ENCODE results near the gene ATF7IP.
"Not testable (repeated sequence)": the region's sequence is repeated elsewhere in the genome, so short reads cannot be mapped to it uniquely, and the experiment has no call there.

The ATF7IP gene

DNA sequence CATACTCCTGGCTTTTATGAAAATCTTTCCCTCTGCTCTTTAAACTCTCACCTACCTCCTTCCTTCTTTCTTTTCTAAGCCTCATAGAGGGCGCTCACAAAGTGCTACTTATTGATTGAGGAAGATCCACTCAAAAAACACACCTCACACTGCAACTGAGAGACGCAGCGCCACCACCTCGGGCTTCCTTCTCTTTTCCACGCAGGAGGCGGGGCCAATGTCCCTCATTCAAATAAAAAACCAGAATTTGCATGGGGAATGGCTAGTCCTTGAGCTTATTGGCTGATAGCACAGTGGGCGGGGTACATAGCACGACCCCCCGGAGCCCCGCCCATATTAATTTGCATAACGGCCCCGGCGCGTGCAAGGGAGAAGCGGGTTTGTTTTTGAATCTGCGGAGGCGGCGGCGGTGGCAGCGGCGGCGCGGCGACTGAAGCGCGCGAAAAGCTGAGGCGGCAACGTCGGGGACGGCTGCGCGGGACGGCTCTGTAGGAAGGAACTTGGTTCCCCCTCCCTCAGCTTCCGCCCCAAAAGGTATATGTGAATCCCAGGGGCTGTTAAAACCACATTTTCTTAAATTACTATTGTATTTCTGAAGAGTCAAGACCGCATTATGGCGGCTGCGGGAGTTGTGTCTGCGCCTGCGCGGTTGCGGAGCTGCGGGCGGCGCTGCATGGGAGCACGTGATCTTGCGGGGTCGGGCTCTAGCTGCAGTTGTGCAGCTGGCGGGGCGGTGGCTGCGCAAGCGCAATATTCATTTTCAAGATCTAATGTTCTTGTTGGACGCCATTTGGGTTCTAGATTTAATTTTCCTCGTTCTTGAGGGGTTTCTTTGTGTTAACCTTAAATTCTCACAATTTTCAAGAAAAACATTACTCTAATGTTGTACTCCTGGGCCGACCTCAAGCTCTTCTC, at the start of gene ATF7IP:
ATF7IP (plus strand) TSS at position 389 of the 915 bp plus-strand sequence. CDS start 58,234 bp downstream, outside the sequence.
- DNase-seq: peak; percentile 98

GRCh38 chr12:14317362-14318146, 47.9 kb upstream of the ATF7IP start:
- DNase-seq: no peak

DNA sequence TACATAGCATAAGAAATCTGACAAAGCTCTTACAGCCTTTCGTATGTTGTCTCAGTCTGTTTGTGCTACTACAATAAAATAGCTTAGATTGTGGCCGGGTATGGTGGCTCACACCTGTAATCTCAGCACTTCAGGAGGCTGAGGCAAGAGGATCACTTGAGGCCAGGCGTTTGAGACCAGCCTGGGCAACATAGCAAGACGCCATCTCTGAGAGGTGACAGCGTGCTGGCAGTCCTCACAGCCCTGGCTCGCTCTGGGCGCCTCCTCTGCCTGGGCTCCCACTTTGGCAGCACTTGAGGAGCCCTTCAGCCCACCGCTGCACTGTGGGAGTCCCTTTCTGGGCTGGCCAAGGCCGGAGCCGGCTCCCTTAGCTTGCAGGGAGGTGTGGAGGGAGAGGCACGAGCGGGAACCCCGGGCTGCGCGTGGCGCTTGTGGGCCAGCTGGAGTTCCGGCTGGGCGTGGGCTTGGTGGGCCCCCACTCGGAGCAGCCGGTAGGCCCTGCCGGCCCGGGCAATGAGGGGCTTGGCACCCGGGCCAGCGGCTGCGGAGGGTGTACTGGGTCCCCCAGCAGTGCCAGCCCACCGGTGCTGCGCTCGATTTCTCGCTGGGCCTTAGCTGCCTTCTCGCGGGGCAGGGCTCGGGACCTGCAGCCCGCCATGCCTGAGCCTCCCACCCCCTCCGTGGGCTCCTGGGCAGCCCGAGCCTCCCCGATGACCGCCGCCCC, 45.6 kb upstream of the ATF7IP start:
- DNase-seq: not testable (repeated sequence)

DNA sequence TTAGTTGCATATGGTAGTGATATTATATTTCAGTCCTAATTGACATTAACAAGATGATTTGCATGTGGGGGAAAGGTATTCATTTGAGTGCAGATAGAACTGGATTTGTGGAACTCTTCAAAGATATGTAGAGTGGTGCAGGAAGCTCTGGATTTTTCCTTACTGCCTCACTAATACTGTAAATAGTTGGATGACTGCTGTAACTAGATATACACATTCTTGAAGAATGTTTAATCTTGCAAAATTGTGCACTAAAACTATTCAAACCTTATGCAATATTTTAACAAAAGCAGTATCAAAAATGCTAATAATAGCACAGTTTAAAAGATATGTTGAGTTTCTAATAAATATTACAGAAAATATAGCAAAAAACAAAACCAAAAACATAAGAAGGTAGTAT, 43.1 kb upstream of the ATF7IP start:
- no peak for DNase-seq

DNA sequence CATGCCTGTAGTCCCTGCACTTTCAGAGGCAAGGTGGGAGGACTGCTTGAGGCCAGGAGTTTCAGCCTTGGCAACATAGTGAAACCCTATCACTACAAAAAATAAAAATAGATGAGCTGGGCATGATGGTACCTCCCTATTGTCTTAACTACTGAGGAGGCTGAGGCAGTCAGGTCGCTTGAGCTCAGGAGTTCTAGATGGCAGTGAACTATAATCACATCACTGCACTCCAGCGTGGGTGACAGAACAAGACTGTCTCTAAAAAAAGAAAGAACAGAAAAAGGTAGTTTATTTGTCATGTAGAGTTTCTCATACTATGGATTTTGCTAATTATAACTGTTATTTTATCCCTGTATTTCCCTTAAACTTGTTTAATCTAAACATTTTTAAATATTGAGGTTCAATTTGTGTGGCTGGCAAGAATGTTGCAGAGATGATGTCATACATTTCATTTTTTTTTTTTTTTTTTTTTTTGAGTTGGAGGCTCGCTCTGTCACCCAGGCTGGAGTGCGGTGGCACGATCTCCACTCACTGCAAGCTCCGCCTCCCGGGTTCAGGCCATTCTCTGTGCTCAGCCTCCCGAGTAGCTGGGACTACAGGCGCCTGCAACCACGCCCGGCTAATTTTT, 39.7 kb upstream of the ATF7IP start:
- DNase-seq: no peak

GRCh38 chr12:14326699-14327098, 38.8 kb upstream of the ATF7IP start:
- DNase-seq: no peak

DNA sequence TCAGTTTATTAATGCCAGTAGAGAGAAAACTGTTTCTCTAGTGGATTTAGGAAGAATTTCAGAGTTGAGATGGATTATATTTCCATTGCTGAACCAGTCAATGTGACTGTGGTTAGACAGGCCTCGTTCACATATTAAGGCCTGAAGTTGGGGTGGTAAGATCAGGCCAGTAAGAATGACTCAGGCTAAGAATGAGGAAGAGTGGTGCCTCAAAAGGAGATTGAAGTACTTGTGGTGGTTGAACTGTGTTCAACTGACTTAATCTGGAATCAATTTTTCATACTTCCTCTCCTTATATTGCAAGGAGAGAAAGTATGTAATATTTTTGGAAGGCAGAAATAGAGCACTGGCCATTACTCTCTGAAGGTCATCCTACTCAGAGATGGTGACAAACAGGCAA, 37.8 kb upstream of the ATF7IP start:
- DNase-seq: no peak

DNA sequence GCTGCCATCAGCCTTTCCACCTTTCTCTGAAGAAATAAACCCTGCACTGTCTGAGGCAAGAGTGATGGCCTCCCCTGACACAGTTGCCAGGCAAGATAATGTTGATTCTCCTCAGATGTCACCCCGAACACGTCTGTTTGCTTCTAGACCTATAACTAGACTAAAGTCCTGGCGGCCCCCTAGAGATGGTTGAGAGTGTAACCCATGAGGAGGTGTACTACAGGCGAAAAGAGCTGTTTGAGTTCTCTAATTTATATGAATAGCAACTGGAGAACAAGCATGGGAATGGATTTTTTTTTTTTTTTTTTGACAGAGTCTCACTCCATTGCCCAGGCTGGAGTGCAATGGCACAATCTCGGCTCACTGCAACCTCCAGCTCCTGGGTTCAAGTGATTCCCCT, 33.0 kb upstream of the ATF7IP start:
- DNase-seq: no peak

GRCh38 chr12:14340371-14340770, 25.1 kb upstream of the ATF7IP start:
- no peak for DNase-seq

- DNase-seq: not testable (repeated sequence)
These were observed 14.0 kb upstream of the ATF7IP start for GRCh38 chr12:14351524-14351923.

DNA sequence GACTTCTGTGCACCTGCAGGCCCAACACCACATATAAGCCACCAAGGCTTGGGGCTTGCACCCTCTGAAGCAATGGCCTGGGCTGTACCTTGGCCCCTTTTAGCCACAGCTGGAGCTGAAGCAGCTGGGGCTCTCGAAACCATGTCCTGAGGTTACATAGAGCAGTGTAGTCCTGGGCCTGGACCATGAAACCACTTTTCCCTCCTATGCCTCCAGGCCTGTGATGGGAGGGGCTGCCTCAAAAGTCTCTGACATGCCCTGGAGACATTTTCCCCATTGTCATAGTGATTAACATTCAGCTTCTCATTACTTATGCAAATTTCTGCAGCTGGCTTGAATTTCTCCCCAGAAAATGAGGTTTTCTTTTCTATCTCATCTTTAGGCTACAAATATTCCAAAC, 13.4 kb upstream of the ATF7IP start:
- not testable (repeated sequence) for DNase-seq

DNA sequence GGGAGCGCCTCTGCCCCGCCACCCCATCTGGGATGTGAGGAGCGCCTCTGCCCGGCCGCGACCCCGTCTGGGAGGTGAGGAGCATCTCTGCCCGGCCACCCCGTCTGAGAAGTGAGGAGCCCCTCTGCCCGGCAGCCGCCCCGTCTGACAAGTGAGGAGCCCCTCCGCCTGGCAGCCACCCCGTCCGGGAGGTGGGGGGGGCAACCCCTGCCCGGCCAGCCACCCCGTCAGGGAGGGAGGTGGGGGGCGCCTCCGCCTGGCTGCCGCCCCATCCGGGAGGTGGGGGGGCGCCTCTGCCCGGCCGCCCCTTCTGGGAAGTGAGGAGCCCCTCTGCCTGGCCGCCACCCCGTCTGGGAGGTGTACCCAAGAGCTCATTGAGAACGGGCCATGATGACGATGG, 10.8 kb upstream of the ATF7IP start:
- not testable (repeated sequence) for DNase-seq

DNA sequence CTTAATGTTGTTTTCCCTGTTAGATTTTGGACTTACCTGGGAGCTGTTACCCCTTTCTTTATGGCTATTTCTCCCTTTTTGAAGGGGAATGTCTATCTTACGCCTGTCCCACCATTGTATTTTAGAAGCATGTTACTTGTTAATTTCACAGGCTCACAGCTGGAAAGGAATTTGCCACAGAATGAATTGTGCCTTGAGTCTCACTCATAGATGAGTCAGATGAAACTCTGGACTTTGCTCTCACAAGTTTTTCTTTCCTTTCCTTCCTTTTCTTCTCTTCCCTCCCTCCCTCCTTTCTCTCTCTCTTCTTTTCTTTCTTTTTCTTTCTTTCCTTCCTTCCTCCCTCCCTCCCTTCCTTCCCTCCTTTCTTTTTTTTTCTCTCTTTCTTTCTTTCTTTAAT, 9.3 kb upstream of the ATF7IP start:
- no peak for DNase-seq

DNA sequence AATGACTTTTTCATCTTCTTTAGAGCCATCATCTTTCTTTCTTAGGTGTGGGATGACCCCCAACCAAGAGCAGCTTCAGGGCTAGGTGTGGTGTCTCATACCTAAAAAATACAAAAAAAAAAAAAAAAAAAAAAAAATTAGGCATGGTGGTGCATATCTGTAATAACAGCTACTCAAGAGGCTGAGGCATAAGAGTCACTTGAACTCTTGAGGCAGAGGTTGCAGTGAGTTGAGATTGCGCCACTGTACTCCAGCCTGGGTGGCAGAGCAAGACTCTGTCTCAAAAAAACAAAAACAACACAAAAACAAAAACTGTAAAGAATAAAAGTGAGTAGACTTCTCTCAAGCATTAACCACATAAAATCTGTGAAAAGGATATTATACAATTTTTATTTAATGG, 8.0 kb upstream of the ATF7IP start:
- no peak for DNase-seq

DNA sequence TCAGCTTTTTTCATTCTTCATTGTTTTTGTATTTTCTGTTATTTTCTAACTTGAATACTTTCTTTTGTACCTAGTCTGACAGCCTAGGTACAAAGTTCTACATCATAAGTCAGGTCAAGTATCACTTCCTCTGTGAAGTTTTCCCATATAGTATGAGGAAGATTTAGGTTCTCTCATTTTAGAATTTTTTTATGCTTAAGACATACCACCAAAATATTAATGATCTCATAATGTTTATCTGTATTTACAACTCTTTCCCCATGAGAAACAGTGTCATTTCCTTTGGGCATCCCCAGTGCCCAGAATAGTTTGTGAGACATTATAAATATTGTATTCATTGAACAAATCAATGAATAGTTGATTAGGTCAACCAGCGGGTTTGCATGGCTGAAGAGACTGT, 3.1 kb upstream of the ATF7IP start:
- DNase-seq: peak in 1 of 2 donors; percentile 45

GRCh38 chr12:14364583-14365271, 755 bp upstream of the ATF7IP start:
- no peak for DNase-seq

GRCh38 chr12:14366209-14367039, 942 bp downstream of the ATF7IP start:
- peak; percentile 18 to 64 for DNase-seq

DNA sequence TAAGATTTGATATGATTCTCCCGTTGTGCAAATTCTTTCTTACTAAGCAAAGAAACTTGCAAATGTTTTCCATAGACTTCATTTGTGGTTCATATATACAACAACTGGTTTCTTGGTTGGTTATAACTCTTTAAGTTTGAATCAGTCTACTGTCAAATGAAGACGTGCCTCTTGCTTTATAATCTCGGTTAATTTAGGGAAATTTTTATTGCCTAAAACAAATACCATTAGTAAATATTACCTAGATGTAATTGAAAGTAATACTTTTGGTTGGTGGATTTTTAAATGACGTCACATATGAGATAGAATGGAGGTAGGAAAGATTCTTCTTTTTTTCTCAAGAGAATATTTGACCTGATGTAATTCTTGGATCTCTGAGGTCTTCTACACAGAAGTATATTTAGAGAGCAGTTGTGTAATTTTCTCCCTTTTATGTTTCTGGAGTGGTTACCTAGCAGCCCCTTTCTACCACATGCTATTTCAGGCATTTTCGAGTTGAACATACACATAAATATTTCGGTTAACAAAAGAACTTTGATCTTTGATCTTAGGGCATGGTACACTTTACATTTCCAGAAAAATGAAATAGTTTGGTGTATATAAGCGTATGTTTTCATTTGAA, 1.7 kb downstream of the ATF7IP start:
- DNase-seq: peak; percentile 50 to 87

DNA sequence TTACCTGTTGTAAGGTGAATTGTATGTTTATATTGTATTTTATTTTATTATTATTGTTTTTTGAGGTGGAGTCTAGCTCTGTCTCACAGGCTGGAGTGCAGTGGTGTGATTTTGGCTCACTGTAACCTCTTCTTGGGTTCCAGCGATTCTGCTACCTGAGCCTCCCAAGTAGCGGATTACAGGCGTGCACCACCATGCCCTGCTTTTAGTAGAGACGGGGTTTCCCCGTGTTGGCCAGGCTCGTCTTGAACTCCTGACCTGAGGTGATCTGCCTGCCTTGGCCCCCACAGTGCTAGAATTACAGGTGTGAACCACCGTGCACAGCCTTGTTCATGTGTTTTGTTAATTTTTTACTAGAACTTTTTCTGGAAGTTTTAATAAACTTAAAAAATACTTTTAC, 3.8 kb downstream of the ATF7IP start:
- DNase-seq: peak in 1 of 2 donors; percentile 58

DNA sequence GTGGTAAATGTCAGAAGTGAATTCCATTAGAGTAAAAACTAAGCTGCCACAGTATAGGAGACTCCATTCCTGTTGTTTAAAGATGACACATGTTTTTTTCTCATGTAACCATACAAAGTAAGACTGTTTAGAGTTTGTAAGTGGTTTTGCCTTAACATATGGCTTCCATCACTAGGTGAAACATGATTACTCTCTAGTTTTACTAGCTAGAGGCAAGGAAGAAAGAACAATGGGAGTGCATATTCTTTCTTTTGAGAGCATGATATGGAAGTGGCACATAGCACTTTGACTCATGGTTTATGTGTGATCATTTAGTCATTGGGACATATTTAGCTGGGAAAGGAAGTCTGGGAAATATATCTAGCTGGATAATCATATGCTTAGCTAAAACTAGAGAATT, 7.7 kb downstream of the ATF7IP start:
- no peak for DNase-seq

- no peak for DNase-seq
These were observed 14.0 kb downstream of the ATF7IP start for GRCh38 chr12:14379508-14379907.
